ENCODE data around the gene PIM2.

- no peak for TF ChIP-seq CTCF (conservative IDR thresholded peaks at IDR 0.05 in 1 of 2, IDR thresholded peaks at IDR 0.05 in 1 of 2; ENCODE audit: extremely low read depth in 1 of 2, insufficient read depth in 1 of 2, low read depth in 1 of 2, low read length in 2 of 2)
- no peak for TF ChIP-seq EZH2 (IDR thresholded peaks at IDR 0.05; ENCODE audit: borderline replicate concordance, low read length)
Measured at GRCh38 chrX:48893556-48894348, 25.1 kb downstream of the PIM2 start.
